CD8-positive, alpha-beta memory T cell (primary cell): ENCODE data around the gene FOXO4. TPM values are rescaled to one million over a fixed set of nuclear protein-coding genes. Genes with fewer than 3 reads are reported as not detected.

Experiments used
- CTCF ChIA-PET: fragments of 350-600 bp; sonication (Branson Sonifier 250); formaldehyde crosslinking; loops from one replicate; lab custom pipeline; 2021; ENCODE audit warnings: antibody characterized with exemption; lab: Charles Lee
- POLR2A ChIA-PET: fragments of 350-600 bp; sonication (Branson Sonifier 250); formaldehyde crosslinking; loops from one replicate; lab custom pipeline; 2021; ENCODE audit warnings: antibody characterized with exemption; lab: Charles Lee
- DNase-seq, 5 donors: peaks; one replicate each; pipeline versions ENCODE4 v3.0.0 to v3.0.0-alpha.2; 2020 to 2022; ENCODE audit warnings: mixed read lengths in 1 of 5
- H3K27ac ChIP-seq: one replicate; pipeline ENCODE4 v1.7.0; 2013; ENCODE audit warnings: low read depth, mild to moderate bottlenecking, low read length, moderate library complexity
- H3K27me3 ChIP-seq: 2 replicates; pipeline ENCODE4 v1.7.0; 2013; ENCODE audit warnings: low read length, mild to moderate bottlenecking; ENCODE audit not compliant: insufficient read depth, poor library complexity, severe bottlenecking
- H3K36me3 ChIP-seq: 2 replicates; pipeline ENCODE4 v1.7.0; 2013; ENCODE audit warnings: mild to moderate bottlenecking, low read length, moderate library complexity; ENCODE audit not compliant: insufficient read depth
- H3K4me1 ChIP-seq: 2 replicates; pipeline ENCODE4 v1.7.0; 2013; ENCODE audit warnings: mild to moderate bottlenecking, low read length, moderate library complexity; ENCODE audit not compliant: insufficient read depth
- H3K4me3 ChIP-seq: 2 replicates; pipeline ENCODE4 v1.7.0; 2013; ENCODE audit warnings: mild to moderate bottlenecking, low read length
- H3K9me3 ChIP-seq: 2 replicates; pipeline ENCODE4 v1.7.0; 2013; ENCODE audit warnings: mild to moderate bottlenecking, low read length
- H3K27ac Mint-ChIP-seq, 8 donors: one replicate each; pipeline ENCODE4 v1.8.0; 2020 to 2021; ENCODE audit warnings: mixed read lengths in 8 of 8, mild to moderate bottlenecking in 6 of 8, inconsistent platforms in 3 of 8, moderate library complexity in 3 of 8
- H3K27me3 Mint-ChIP-seq, 2 donors: one replicate each; pipeline ENCODE4 v1.8.0; 2020 to 2021; ENCODE audit warnings: mixed read lengths in 2 of 2, mild to moderate bottlenecking in 1 of 2, moderate library complexity in 1 of 2
- H3K36me3 Mint-ChIP-seq, 3 donors: one replicate each; pipeline ENCODE4 v1.8.0; 2020 to 2021; ENCODE audit warnings: mixed read lengths in 3 of 3, inconsistent platforms in 1 of 3, mild to moderate bottlenecking in 1 of 3
- H3K4me1 Mint-ChIP-seq, 3 donors: one replicate each; pipeline ENCODE4 v1.8.0; 2020 to 2021; ENCODE audit warnings: mixed read lengths in 3 of 3, inconsistent platforms in 1 of 3, mild to moderate bottlenecking in 1 of 3
- H3K4me3 Mint-ChIP-seq, 7 donors: one replicate each; pipeline ENCODE4 v1.8.0; 2020 to 2021; ENCODE audit warnings: mixed read lengths in 7 of 7, mild to moderate bottlenecking in 6 of 7, moderate library complexity in 4 of 7, inconsistent platforms in 2 of 7
- H3K9me3 Mint-ChIP-seq, 5 donors: one replicate each; pipeline ENCODE4 v1.8.0; 2020 to 2022; ENCODE audit warnings: mixed read lengths in 5 of 5, mild to moderate bottlenecking in 3 of 5, moderate library complexity in 2 of 5, inconsistent platforms in 1 of 5
- polyA plus RNA-seq: library from polyadenylated mRNA; unstranded; fragments of 300-500 nt; fragmentation: Illumina TruSeq; gene quantifications from one replicate; pipeline ENCODE4 v1.2.3, GENCODE V29; 2021
- total RNA-seq, 2 experiments: library from RNA; stranded (reverse); gene quantifications; one replicate each; pipeline ENCODE4 v1.2.3, GENCODE V29; 2021

FOXO4 gene
- total and polyA plus RNA-seq, 3 experiments from 2014 or later, result 2.8 to 13.8 (median 12.8) TPM

- ChIA-PET CTCF (interaction anchor here (1.2 to 4.8 kb wide), 7 partner anchors 11 to 79 kb away, joined by 3 to 58 read pairs (median 6); partner anchors contain the start of genes IL2RG and MED12), POLR2A (interaction anchor here (0.6 to 2.6 kb wide), 9 partner anchors 9 to 70 kb away, joined by 3 to 18 read pairs (median 4); partner anchors contain the start of genes IL2RG, MED12 and SNX12)
- H3K4me3 ChIP-seq, result no peak overlapping the region
- peaks cover 66% of the 10 kb centered on the region for H3K4me1 ChIP-seq
- Mint-ChIP-seq H3K4me3 (peak overlapping the region in 1 of 7 donors; percentile 52), H3K27ac (peak overlapping the region; percentile 64 to 99 (median 92)), H3K9me3 (no peaks in the 10 kb centered on the region), H3K27me3 (peaks cover 0 to 5% of the 10 kb centered on the region in 2 donors), H3K4me1 (peaks cover 82 to 87% (median 84%) of the 10 kb centered on the region in 3 donors), H3K36me3 (peaks cover 0 to 7% (median 0%) of the 10 kb centered on the region in 3 donors)
- H3K9me3 ChIP-seq, result no peaks in the 10 kb centered on the region
- no peak overlapping the region for H3K27ac ChIP-seq
- no peaks in the 10 kb centered on the region for H3K27me3 ChIP-seq
- peak in 2 of 5 donors; percentile 44 to 52 for DNase-seq
- H3K36me3 ChIP-seq, result no peaks in the 10 kb centered on the region
These were observed 5.2 kb downstream of the FOXO4 start for GRCh38 chrX:71100581-71101505.

- Histone ChIP-seq H3K36me3 (no peaks in the 10 kb centered on the region), H3K27me3 (no peaks in the 10 kb centered on the region), H3K27ac (peak overlapping the region; percentile 31), H3K4me1 (peaks cover 79% of the 10 kb centered on the region), H3K4me3 (no peak overlapping the region), H3K9me3 (no peaks in the 10 kb centered on the region)
- CTCF ChIA-PET, result interaction anchor here (1.2 to 4.8 kb wide), 5 partner anchors 10 to 72 kb away, joined by 3 to 58 read pairs (median 22); partner anchors contain the start of genes IL2RG and MED12
- Mint-ChIP-seq H3K27ac (peak overlapping the region; percentile 82 to 99 (median 96)), H3K9me3 (no peaks in the 10 kb centered on the region), H3K4me3 (peak overlapping the region in 3 of 7 donors; percentile 43 to 88 (median 53)), H3K4me1 (peaks cover 85 to 88% (median 88%) of the 10 kb centered on the region in 3 donors), H3K27me3 (peaks cover 0 to 4% of the 10 kb centered on the region in 2 donors), H3K36me3 (peaks cover 3 to 14% (median 5%) of the 10 kb centered on the region in 3 donors)
- DNase-seq, result no peak
- POLR2A ChIA-PET, result interaction anchor here (1.2 to 2.6 kb wide), 3 partner anchors 10 to 26 kb away, joined by 3 to 18 read pairs (median 10); partner anchors contain the start of genes IL2RG and MED12
These were observed 6.6 kb downstream of the FOXO4 start for GRCh38 chrX:71102292-71102691.

- CTCF ChIA-PET, result interaction anchor here (1.2 to 4.8 kb wide), 5 partner anchors 8 to 71 kb away, joined by 3 to 58 read pairs (median 22); partner anchors contain the start of genes IL2RG and MED12
- Mint-ChIP-seq H3K36me3 (peaks cover 9 to 25% (median 11%) of the 10 kb centered on the region in 3 donors), H3K4me1 (peaks cover 85 to 89% (median 89%) of the 10 kb centered on the region in 3 donors), H3K9me3 (no peaks in the 10 kb centered on the region), H3K27me3 (peaks cover 0 to 4% of the 10 kb centered on the region in 2 donors), H3K4me3 (peak overlapping the region; percentile 74 to 90 (median 79)), H3K27ac (peak overlapping the region; percentile 82 to 99 (median 96))
- peak overlapping the region; percentile 46 for H3K4me3 ChIP-seq
- H3K4me1 ChIP-seq, result peaks cover 79% of the 10 kb centered on the region
- H3K27ac ChIP-seq, result peak overlapping the region; percentile 54
- H3K36me3 ChIP-seq, result peaks cover 8% of the 10 kb centered on the region
- no peaks in the 10 kb centered on the region for H3K9me3 ChIP-seq
- H3K27me3 ChIP-seq, result no peaks in the 10 kb centered on the region
- POLR2A ChIA-PET, result interaction anchor here (0.6 to 2.6 kb wide), 6 partner anchors 9 to 28 kb away, joined by 3 to 18 read pairs (median 4); partner anchors contain the start of genes IL2RG and MED12
- peak; percentile 39 to 79 (median 64) for DNase-seq
These were observed 7.7 kb downstream of the FOXO4 start for GRCh38 chrX:71103110-71103983.

GRCh38 chrX:71105628-71106027 is 10.0 kb downstream of the FOXO4 start:
- POLR2A ChIA-PET, result interaction anchor here (1.0 to 2.4 kb wide), 3 partner anchors 9 to 57 kb away, joined by 3 to 12 read pairs (median 6); partner anchors contain the start of gene MED12
- Histone ChIP-seq H3K27me3 (no peaks in the 10 kb centered on the region), H3K4me3 (peak overlapping the region; percentile 26), H3K36me3 (peaks cover 26% of the 10 kb centered on the region), H3K27ac (peak overlapping the region; percentile 33), H3K9me3 (no peaks in the 10 kb centered on the region), H3K4me1 (peaks cover 78% of the 10 kb centered on the region)
- CTCF ChIA-PET, result interaction anchor here (0.7 to 1.8 kb wide), 3 partner anchors 8 to 23 kb away, joined by 3 to 7 read pairs (median 3); no protein-coding TSS in a partner anchor
- peaks cover 15 to 48% (median 25%) of the 10 kb centered on the region in 3 donors for H3K36me3 Mint-ChIP-seq
- peak overlapping the region; percentile 37 to 80 (median 72) for H3K4me3 Mint-ChIP-seq
- H3K27me3 Mint-ChIP-seq, result peaks cover 0 to 3% of the 10 kb centered on the region in 2 donors
- peak overlapping the region; percentile 79 to 100 (median 96) for H3K27ac Mint-ChIP-seq
- H3K4me1 Mint-ChIP-seq, result peaks cover 80 to 92% (median 89%) of the 10 kb centered on the region in 3 donors
- H3K9me3 Mint-ChIP-seq, result no peaks in the 10 kb centered on the region
- peak in 2 of 5 donors; percentile 19 to 33 for DNase-seq

- Histone ChIP-seq H3K27me3 (no peaks in the 10 kb centered on the region), H3K9me3 (no peaks in the 10 kb centered on the region), H3K4me3 (peak within 1 kb of the TSS; percentile 99), H3K4me1 (peaks cover 73% of the 10 kb centered on the region), H3K36me3 (peaks cover 30% of the 10 kb centered on the region), H3K27ac (peak within 1 kb of the TSS; percentile 33)
- CTCF ChIA-PET, result no interaction called here
- peak within 1 kb of the TSS; percentile 89 to 98 (median 96) for H3K4me3 Mint-ChIP-seq
- no peak for DNase-seq
- peaks cover 72 to 91% (median 89%) of the 10 kb centered on the region in 3 donors for H3K4me1 Mint-ChIP-seq
- H3K9me3 Mint-ChIP-seq, result no peaks in the 10 kb centered on the region
- H3K36me3 Mint-ChIP-seq, result peaks cover 15 to 56% (median 29%) of the 10 kb centered on the region in 3 donors
- H3K27ac Mint-ChIP-seq, result peak within 1 kb of the TSS; percentile 92 to 100 (median 98)
- peaks cover 0 to 3% of the 10 kb centered on the region in 2 donors for H3K27me3 Mint-ChIP-seq
- POLR2A ChIA-PET, result interaction anchor here (1.1 to 2.4 kb wide), 2 partner anchors 10 to 12 kb away, joined by 6 to 12 read pairs; partner anchors contain the start of gene MED12
These were observed 10.8 kb downstream of the FOXO4 start, which contains the start of gene CXorf65 for GRCh38 chrX:71106427-71106826. Gene CXorf65 (minus strand): TSS chrX:71106740. CDS start chrX:71106556, 184 bp downstream.

GRCh38 chrX:71107245-71107644 is 11.6 kb downstream of the FOXO4 start:
- Mint-ChIP-seq H3K9me3 (no peaks in the 10 kb centered on the region), H3K27me3 (peaks cover 0 to 6% of the 10 kb centered on the region in 2 donors), H3K4me1 (peaks cover 70 to 93% (median 90%) of the 10 kb centered on the region in 3 donors), H3K4me3 (peak overlapping the region; percentile 89 to 98 (median 96)), H3K27ac (peak overlapping the region; percentile 72 to 100 (median 98)), H3K36me3 (peaks cover 15 to 61% (median 29%) of the 10 kb centered on the region in 3 donors)
- Histone ChIP-seq H3K9me3 (no peaks in the 10 kb centered on the region), H3K27ac (peak overlapping the region; percentile 29), H3K4me1 (peaks cover 67% of the 10 kb centered on the region), H3K4me3 (no peak overlapping the region), H3K36me3 (peaks cover 30% of the 10 kb centered on the region), H3K27me3 (no peaks in the 10 kb centered on the region)
- ChIA-PET POLR2A (interaction anchor here (1.9 kb wide), 1 partner anchor 11 kb away, joined by 8 read pairs; the partner anchor contains the start of gene MED12), CTCF (no interaction called here)
- no peak for DNase-seq
